ENCODE measurements around the gene SH3BP2.

DNA sequence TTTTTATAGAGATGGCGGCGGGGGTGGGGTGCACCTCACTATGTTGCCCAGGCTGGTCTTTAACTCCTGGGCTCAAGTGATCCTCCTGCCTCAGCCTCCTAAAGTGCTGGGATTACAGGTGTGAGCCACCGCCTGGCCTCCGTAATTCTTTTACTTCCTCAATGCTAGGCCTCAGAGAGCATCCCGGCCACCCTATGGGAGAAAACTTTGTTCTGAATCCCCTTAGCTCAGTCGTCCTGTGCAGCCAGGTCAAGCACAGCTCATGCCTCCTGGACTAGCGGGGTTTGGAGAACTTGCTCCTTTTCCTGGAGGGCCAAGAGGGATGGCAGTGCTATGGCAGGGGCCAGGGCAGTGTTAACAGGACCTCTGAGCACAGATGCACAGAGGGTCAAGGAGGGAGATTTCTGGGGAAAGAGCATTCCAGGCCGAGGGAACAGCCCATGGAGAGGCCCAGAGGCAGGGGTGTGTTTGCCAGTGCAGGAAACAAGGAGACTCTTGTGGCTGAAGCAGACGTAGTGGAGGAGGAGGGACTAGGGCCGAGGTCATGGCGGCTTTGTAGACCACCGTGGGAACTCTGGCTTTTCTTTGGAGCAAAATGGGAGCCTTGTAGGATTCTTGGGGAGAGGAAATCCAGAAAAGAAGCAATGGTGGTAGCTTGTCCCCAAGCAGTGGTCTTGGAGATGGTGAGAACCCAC is 26.9 kb upstream of the SH3BP2 start:
- TF ChIP-seq, protein P1, sequence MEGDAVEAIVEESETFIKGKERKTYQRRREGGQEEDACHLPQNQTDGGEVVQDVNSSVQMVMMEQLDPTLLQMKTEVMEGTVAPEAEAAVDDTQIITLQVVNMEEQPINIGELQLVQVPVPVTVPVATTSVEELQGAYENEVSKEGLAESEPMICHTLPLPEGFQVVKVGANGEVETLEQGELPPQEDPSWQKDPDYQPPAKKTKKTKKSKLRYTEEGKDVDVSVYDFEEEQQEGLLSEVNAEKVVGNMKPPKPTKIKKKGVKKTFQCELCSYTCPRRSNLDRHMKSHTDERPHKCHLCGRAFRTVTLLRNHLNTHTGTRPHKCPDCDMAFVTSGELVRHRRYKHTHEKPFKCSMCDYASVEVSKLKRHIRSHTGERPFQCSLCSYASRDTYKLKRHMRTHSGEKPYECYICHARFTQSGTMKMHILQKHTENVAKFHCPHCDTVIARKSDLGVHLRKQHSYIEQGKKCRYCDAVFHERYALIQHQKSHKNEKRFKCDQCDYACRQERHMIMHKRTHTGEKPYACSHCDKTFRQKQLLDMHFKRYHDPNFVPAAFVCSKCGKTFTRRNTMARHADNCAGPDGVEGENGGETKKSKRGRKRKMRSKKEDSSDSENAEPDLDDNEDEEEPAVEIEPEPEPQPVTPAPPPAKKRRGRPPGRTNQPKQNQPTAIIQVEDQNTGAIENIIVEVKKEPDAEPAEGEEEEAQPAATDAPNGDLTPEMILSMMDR (IDR thresholded peaks at IDR 0.05) = no peak
- TF ChIP-seq POLR2A (IDR thresholded peaks at IDR 0.05) = no peak
